Activated CD4-positive, alpha-beta T cell treated with anti-CD3 and anti-CD28 coated beads for 36 hours (primary cell): ENCODE results near the gene BLMH. TPM values are rescaled to one million over a fixed set of nuclear protein-coding genes. Genes with fewer than 3 reads are reported as not detected.

Experiments used
- ATAC-seq: fragments of 200-7000 bp; cut with Tn5 transposase; one replicate; pipeline ENCODE4 v1.10.0; 2021; ENCODE audit warnings: mild to moderate bottlenecking, moderate library complexity
- CTCF ChIA-PET: fragments of 350-600 bp; sonication (Branson Sonifier 250); formaldehyde crosslinking; loops from one replicate; lab custom pipeline; 2021; ENCODE audit warnings: antibody characterized with exemption; lab: Charles Lee
- POLR2A ChIA-PET: fragments of 350-600 bp; sonication (Branson Sonifier 250); formaldehyde crosslinking; loops from one replicate; lab custom pipeline; 2021; ENCODE audit warnings: antibody characterized with exemption, inconsistent platforms; lab: Charles Lee
- DNase-seq: peaks from one replicate; pipeline ENCODE4 v3.0.0-alpha.2; 2020
- H3K27ac Mint-ChIP-seq: one replicate; pipeline ENCODE4 v1.8.0; 2021; ENCODE audit warnings: mixed read lengths
- H3K27me3 Mint-ChIP-seq: one replicate; pipeline ENCODE4 v1.8.0; 2021; ENCODE audit warnings: mixed read lengths
- H3K36me3 Mint-ChIP-seq: one replicate; pipeline ENCODE4 v1.8.0; 2021; ENCODE audit warnings: low read depth, mixed read lengths
- H3K4me1 Mint-ChIP-seq: one replicate; pipeline ENCODE4 v1.8.0; 2021; ENCODE audit warnings: mixed read lengths
- H3K4me3 Mint-ChIP-seq: one replicate; pipeline ENCODE4 v1.8.0; 2021; ENCODE audit warnings: mild to moderate bottlenecking, moderate library complexity, mixed read lengths
- H3K9me3 Mint-ChIP-seq: one replicate; pipeline ENCODE4 v1.8.0; 2021; ENCODE audit warnings: low read depth, mixed read lengths
- intact Hi-C, 2 experiments: fragments of 100-400 bp; cut with DNase I in 1 of 2; cut with micrococcal nuclease in 1 of 2; formaldehyde crosslinking; loops; one replicate each; pipeline versions ENCODE4 v1.14.2 to v1.15.1; 2022 to 2024; cut with DNase I, micrococcal nuclease
- total RNA-seq, 2 experiments: library from RNA; stranded (reverse); gene quantifications; one replicate each; pipeline ENCODE4 v1.2.3, GENCODE V29; 2021

The BLMH gene
- total RNA-seq, 2 experiments from 2014 or later = 54.3 to 74.5 TPM

GRCh38 chr17:30200106-30200505, 91.6 kb downstream of the BLMH start:
- Mint-ChIP-seq H3K4me3 (no peak overlapping the region), H3K4me1 (no peaks in the 10 kb centered on the region), H3K27me3 (peaks cover 5% of the 10 kb centered on the region), H3K27ac (no peak overlapping the region), H3K9me3 (no peaks in the 10 kb centered on the region), H3K36me3 (no peaks in the 10 kb centered on the region)
- intact Hi-C loops = no loop called here
- no peak for ATAC-seq
- ChIA-PET CTCF (interaction anchor here (1.5 kb wide), 1 partner anchor 12 kb away, joined by 3 read pairs; no protein-coding TSS in a partner anchor), POLR2A (interaction anchor here (1.0 kb wide), 1 partner anchor 74 kb away, joined by 8 read pairs; no protein-coding TSS in a partner anchor)
- no peak for DNase-seq

- ATAC-seq (no peak), DNase-seq (no peak)
- Mint-ChIP-seq H3K4me3 (no peak overlapping the region), H3K36me3 (no peaks in the 10 kb centered on the region), H3K4me1 (no peaks in the 10 kb centered on the region), H3K27me3 (peaks cover 5% of the 10 kb centered on the region), H3K9me3 (no peaks in the 10 kb centered on the region), H3K27ac (no peak overlapping the region)
- intact Hi-C loops = no loop called here
- CTCF ChIA-PET = interaction anchor here (0.6 to 1.5 kb wide), 4 partner anchors 11 to 148 kb away, joined by 3 read pairs; no protein-coding TSS in a partner anchor
- POLR2A ChIA-PET = interaction anchor here (1.0 kb wide), 1 partner anchor 74 kb away, joined by 8 read pairs; no protein-coding TSS in a partner anchor
These were observed 92.1 kb downstream of the BLMH start for GRCh38 chr17:30199600-30199999.

Other genes starting within 250 kb of the BLMH start
- gene NSRP1, start 175.1 kb downstream of the BLMH start, total RNA-seq = 10 to 100 TPM; 29.9 to 43.0 TPM
- not detected for gene SLC6A4, start 56.2 kb downstream of the BLMH start, total RNA-seq
- gene TMIGD1, start 42.1 kb upstream of the BLMH start, total RNA-seq = not detected
- gene CPD, start 87.0 kb upstream of the BLMH start, total RNA-seq = 10 to 100 TPM; 29.0 to 36.3 TPM
- gene GOSR1, start 185.5 kb upstream of the BLMH start, total RNA-seq = 10 to 100 TPM; 43.5 to 53.0 TPM